Jurkat, Clone E6-1 (cell line): Measurements from ENCODE around the gene EXOC3.

Experiments
- DNase-seq: peaks from one replicate; pipeline ENCODE4 v3.0.0-alpha.2; 2011; ENCODE audit warnings: low read depth, low spot score
- H3K4me3 ChIP-seq: 2 replicates; pipeline ENCODE4 v1.5.1; 2011; ENCODE audit warnings: mild to moderate bottlenecking, low read length, control low read depth, moderate library complexity

Gene EXOC3

DNA sequence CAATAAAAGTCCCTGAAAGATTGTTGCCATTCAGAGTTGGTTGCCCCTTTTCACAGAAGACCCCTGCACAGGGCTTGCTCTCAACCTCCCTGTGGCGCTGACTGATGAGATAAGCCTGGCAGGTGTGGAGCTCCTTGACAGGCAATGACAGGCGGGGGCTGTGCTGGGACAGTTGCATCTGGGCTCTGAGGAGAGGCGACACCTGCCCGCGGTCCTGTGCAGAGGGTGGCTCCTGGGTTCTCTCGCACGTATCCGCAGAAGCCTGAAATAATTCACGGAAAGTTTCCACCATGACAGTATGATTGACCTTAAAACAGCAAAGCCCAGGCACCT lies 19.8 kb upstream of the EXOC3 start:
- H3K4me3 ChIP-seq, result no peak overlapping the region
- DNase-seq, result no peak

DNA sequence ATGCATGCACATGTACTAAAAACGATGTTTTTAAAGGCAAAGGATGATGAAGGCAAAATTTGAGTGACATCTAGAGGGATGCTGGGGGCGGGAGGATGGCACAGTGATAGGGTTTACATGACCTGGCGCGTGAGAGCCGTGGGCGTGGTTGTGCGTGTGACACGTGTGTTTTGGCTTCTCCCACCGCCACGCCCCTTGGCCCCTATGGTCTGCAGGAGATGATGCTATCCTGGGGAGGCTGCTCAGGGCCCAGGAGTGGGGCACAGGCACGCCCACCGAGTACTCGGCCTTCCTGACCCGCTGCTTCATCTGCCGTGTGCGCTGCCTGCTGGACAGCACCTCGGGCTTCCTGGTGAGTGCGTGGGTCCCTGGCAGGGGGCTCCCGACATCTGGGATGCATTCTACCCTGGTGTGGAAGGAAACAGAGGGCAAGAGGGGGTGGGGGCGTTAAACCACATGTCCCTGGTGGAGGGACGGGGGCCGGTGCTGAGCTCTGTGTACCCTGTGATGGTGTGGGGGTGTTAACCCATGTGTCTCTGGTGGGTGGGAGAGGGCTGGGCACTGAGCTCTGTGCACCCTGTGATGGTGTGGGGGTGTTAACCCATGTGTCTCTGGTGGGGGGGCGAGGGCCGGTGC lies 19.2 kb upstream of the EXOC3 start:
- DNase-seq, result no peak
- H3K4me3 ChIP-seq, result no peak overlapping the region

DNA sequence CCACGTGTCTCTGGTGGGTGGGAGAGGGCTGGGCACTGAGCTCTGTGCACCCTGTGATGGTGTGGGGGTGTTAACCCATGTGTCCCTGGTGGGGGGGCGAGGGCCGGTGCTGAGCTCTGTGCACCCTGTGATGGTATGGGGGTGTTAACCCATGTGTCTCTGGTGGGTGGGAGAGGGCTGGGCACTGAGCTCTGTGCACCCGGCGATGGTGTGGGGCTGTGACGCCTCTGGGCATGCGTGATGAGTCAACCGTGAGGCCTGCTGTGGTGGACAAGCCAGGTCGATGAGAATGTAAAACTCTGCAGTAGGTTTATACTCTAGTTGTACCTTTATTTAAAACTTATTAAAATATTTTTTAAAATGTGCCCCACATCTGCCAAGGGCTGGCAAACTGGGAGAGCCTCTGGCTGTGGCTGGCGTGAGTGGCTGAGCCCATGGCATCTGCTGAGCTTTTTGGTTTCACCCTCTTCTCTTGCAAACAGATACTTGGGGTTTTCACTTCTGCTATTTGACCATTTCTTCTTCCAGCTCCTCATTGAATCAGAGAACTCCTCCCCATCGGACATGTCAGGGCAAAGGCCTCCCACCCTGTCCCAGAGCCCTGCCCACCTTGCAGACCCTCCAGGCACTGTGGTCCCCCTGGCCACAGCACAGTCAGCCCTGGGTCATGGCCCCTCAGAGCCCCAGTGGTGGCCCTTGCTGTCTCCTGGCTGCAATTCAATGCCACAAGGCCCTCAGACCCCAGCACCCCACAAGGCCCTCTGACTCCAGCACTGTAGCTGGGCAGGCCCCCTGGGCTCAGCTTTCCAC lies 18.5 kb upstream of the EXOC3 start:
- H3K4me3 ChIP-seq, result no peak overlapping the region
- no peak for DNase-seq

DNA sequence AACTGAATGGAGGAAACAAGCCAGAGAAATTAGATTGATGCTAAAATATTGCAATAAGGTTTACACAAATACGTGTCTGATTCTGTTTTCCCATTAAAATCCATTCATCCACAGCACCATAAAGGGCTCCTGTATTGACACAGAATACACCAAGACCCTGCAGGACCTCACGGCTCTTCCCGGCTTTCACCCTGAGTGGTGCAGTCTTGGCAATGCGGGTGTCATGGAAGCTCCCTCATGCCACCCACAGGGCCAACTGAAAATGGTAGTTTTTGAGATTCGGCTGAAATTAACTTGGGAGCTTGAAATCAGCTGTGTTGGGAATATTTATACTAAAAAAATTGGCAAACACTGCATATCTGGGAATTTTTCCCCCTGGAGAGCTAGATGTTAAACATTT lies 17.3 kb upstream of the EXOC3 start:
- no peak for DNase-seq
- no peak overlapping the region for H3K4me3 ChIP-seq

DNA sequence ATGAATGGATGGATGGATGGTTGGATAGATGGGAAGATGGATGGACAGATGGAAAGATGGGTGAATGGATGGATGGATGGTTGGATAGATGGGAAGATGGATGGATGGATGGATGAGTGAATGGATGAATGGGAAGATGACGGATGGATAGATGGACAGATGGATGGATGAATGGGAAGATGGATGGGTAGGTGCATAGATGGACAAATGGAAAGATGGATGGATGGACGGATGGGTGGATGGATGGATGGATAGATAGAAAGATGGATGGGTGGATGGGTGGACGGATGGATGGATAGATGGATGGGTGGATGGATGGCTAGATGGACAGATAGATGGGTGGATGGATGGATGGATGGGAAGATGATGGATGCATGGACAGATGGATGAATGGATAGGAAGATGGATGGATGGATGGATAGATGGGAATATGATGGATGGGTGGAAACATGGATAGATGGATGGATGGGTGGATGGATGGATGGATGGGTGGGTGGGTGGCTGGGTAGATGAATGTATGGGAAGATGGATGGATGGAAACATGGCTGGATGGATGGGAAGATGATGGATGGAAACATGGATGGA lies 16.5 kb upstream of the EXOC3 start:
- no peak overlapping the region for H3K4me3 ChIP-seq

DNA sequence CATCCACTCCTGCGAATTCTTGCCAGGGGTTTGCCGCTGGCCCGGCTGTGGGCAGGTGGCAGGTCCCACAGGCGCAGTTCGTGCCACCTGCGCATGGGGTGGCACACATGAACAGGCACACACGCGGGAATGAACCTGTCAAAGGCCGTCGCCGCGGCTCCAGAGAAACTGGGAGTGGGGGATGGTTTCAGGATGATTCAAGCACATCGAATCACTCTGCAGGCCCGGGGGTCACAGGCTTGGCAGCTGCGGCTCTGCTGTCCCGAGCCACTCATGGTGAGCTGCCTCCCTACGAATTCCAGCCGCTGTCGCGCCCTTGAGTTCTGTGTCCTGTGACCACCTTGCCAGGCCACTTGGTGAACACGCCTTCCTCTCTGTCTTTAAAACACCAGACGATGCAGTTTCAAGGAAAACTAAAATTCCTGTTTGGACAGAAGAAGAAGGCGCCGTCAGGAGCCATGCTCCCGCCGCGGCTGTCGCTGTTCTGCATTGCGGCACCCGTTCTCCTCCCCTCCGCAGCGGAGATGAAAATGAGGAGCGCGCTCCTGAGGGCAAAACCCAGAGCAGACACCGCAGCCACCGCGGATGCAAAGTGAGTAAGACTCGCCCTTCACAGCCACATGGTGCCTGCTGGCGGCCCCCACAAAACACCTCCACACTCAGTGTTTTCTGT lies 15.4 kb upstream of the EXOC3 start:
- H3K4me3 ChIP-seq, result no peak overlapping the region
- DNase-seq, result no peak

More for the DNA sequence above, 16.5 kb upstream of the EXOC3 start:
- no peak for DNase-seq

DNA sequence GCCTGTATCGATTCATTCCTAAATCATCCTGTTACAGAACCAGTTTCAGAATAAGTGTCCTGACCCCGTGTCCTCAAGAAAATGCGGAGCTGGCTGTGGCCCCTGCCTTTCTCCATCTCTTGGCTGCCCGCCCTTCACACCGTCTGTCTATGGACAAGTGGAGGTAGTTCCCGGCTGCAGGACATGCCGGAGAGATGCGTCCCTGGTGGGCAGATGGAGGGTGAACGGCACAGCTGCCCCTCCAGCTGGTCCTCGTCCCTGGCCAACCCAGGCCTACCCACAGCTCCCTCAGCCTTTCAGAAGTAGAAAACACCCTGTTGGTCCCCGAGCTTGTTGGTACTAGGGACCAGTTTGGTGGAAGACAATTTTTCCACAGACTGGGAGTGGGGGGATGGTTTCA lies 14.8 kb upstream of the EXOC3 start:
- H3K4me3 ChIP-seq, result no peak overlapping the region
- no peak for DNase-seq

DNA sequence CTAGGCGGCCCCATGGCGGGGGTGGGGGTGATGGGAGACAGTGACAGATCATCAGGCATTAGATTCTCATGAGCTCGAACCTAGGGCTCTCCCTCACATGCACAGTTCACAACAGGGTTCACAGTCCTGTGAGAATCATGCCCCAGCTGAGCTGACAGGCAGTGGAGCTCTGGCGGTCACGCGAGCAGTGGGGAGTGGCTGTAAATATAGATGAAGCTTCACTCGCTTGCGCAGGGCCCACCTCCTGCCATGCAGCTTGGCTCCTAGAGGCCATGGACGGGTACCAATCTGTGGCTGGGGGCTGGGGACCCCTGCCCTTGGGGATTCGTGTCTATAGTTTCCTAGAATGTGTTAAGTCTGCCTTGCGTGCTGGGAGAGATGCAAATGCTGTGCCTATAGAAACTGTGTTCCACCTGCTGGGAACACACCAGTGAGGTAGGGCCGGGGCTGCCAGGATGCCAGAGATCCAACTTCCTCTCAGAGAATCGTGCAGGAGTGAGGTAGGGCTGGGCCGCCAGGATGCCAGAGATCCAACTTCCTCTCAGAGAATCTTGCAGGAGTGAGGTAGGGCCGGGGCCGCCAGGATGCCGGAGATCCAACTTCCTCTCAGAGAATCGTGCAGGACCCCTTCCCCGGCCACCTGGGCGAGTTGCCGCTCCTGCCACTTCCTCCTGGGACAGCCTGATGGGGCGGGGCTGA lies 14.1 kb upstream of the EXOC3 start:
- DNase-seq, result no peak
- no peak overlapping the region for H3K4me3 ChIP-seq

DNA sequence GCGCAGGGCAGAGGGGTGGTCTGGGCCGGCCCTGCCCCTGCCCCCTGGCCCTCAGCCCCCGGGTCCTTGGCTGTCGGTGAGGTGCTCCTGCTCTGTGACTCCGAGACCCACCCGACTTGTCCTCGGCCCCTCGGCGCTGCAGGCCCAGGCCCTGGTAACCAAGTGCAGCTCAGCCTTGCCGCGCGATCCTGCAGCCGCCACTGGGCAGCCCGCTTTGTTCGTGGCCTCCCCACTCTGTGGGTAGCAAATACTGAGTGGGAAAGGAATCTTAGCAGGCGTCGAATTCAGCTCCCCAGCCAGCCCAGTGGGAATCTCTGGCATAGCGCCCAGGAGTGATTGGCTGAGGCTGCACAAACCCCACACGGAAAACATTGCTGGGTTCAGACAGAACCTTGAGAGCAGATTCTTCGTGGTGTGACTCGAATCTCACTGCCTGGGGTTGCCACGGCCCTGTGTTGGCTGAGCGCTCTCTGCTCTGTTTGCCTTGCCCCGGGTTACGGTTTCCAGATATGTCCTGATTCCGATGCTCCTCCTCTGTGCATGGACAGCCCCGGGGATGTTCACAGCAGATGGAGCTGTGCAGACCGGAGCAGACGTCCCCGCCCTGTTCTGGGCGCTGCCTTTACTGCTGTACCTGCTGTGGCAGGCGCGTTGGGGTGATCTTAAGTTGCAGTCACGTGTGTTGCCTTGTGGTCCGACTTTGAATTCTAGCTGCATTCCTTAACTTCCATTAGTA lies 13.4 kb upstream of the EXOC3 start:
- H3K4me3 ChIP-seq, result no peak overlapping the region
- DNase-seq, result no peak

DNA sequence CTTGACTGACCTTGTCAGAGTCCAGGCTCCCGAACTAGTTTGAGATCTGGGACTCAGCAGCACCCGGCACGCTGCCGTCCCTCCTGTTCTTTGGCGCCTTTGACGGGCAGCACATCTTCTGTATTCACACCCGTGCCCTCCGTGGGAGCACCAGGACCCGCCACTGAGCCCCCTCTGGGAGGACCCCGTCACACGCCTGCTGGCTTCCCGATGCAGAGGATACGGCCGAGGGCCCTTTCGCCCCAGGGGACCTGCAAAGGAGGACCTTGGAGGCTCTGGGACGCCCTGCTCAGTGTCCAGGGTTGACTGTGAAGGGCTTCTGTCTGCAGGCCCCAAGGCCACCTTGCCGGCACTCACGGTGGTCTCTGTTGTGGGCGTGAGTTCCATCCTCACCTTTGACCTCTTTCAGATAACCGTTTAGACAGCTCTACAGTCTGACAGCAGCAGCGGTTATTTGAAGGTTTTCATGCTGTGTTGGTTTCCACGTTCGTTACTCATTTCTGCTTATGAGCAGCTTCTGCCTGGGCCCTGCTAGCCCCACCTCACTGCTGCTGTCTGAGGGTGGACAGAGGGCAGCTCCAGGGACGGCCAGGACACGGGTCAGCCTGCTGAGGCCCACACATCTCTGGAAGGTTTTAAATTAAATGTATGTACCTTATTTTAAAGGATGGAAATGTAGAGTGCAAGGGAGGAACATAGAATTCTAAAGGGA lies 12.6 kb upstream of the EXOC3 start:
- H3K4me3 ChIP-seq, result no peak overlapping the region
- DNase-seq, result no peak

DNA sequence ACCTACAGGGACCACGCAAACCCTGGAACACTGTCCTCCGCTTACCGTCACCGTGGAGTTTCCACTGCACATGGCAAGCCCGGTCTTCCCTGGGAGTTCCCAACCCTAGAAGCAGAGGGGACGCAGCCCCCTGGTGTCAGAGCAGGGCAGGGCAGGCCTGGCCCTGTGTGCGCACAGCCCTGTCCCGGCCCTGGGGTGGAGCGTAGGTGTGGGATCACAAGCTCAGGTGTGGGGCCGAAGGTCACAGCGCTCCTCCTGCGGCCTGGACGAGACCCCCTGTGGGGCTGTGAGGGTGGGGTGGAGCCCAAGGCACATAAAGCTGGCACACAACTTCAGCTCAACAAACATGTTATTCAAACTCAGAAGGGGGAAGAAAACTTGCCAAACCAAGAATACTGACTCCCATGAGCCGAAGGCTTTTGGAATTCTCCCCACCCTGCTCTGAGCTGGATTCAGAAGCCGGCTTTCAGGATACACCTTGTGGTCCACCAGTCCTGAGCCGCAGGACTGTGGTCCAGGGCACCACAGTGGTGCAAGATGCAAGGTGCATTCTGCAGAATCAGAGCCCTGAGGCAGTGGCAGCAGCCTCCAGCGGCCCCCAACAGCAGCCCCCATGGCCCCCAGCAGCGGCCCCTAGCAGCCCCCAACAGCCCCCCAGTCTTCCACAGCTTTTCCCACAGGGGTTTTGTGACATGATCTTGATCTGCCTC lies 11.8 kb upstream of the EXOC3 start:
- no peak for DNase-seq
- H3K4me3 ChIP-seq, result no peak overlapping the region

DNA sequence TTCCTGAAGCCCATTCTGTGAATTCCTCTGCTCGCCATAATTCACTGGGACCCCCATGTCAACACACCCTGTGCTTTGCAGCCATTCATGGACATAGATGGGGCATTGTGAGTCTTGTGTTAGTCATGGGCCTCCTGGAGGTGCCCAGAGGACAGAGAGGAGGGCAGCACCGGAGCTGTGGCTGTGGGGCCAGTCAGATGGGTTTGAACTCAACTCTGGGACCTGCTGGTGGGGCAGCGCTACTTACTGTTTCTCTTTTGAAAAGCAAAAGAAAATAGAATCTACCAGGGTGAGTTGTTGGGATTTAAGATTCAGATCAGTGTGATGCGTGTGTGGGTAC lies 11.3 kb upstream of the EXOC3 start:
- DNase-seq, result no peak

DNA sequence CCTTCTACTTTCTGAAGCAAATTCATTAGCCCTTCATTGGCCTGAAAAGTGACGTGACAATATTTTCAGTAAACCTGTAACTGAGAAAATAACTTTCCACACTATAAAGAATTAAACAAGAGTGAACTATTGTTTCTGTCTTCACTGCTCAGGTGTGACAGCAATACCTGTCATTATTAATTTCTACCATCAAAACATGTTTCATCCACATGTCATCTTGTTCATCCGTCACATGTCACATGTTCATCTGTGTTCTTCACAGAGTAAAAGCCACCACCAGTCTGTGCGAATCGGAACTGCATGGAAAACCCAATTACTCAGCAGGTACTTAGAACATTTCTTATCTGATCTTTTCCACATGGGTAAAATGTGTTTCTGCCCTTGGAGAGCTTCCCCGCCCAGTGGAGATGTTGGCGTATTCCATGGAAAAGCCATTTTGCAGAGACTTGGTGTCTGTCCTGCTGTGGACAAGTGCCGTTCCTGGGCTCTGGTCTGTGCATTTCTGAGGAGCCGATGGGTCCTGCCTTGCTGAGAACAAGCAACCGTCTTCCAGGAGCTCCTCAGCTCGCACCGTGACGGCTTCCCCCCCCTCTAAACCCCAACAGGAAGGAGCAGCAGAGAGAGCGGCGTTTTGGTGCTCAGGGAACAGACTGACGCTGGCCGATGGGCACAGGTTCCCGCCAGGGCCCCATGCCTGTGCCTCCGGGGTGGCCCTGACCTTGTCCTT lies 10.6 kb upstream of the EXOC3 start:
- H3K4me3 ChIP-seq, result no peak overlapping the region
- DNase-seq, result no peak

More for the DNA sequence above, 11.3 kb upstream of the EXOC3 start:
- no peak overlapping the region for H3K4me3 ChIP-seq

DNA sequence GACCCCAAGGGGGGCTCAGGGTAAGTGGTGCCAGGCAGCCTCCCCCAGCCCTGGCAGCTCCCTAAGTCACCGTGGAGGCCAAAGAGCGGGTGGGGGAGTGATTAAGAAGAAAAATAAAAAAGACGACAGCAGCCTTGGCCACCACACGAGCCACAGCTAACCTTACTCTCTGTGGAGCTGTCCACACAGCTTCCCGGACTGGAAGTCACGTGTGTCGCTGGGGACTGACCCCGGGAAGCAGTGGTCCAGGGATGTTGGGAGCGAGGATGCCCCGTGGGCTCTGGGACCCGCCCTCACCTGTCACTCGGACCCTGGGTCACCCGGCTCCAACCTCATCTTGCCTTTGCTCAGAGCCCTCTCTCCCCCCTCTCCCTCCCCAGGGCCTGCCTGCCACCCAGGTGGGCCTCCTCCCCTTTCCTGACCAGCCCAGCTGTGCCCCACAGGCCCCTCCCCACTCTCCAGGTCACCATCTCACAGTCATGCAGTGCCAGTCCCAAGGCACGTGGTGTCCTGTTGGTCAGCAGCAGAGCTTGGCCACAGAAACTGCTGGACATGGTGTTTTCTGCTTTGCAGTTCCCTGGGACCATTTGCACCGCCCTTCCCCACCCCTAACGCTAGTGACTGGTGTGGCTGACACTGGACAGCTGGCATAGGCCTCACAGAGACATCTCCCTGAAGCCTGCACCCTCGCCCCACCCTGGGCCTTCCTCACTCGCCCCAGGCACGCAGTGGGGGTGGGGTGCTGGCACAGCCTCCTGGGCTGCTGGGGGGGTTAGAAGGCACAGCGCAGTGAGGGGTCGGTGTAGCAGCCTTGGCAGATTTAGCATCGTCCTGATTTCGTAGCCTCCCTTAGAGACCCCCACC lies 9.8 kb upstream of the EXOC3 start:
- no peak for DNase-seq

DNA sequence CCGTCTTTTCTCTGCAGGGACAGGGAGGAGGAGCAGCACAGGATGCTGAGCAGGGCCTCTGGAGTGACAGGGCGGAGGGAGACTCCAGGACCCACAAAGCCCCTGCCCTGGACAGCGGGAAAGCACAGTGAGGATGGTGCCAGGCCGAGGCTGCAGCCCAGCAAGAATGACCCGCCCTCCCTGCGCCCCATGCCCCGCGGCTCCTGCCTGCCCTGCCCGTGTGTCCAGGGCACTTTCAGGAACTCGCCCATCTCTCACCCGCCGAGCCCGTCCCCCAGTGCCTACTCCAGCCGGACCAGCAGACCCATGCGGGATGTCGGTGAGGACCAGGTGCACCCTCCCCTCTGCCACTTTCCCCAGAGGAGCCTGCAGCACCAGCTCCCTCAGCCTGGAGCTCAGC lies 9.1 kb upstream of the EXOC3 start:
- no peak for DNase-seq
- H3K4me3 ChIP-seq, result no peak overlapping the region

More for the DNA sequence above, 9.8 kb upstream of the EXOC3 start:
- no peak overlapping the region for H3K4me3 ChIP-seq

DNA sequence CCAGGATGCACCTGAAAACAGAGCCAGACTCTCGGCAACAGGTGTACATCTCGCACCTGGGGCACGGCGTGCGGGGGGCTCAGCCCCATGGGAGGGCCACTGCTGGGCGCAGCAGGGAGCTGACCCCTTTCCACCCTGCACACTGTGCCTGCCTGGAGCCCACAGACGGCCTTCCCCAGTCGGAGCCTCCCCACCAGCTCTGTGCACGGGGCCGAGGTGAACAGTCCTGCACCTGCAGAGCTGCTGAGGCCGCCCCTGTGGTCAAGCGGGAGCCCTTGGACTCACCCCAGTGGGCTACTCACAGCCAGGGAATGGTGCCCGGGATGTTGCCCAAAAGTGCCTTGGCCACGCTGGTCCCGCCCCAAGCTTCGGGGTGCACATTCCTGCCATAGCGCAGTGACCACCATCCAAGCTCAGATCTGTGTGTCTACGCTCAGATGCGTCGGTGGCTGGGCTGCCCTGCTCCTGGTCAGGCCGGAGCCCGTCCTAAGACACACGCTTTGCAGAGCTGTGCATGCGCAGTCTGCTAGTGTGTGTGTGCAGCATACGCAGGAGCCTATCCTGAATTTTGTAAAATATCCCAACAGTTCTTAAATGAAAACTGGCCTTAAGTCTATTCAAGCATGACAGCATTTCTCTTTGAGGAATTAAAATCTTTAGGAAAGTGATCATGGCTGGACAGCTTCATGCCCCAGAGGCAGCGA lies 8.4 kb upstream of the EXOC3 start:
- DNase-seq, result no peak

More for the DNA sequence above, 8.4 kb upstream of the EXOC3 start:
- no peak overlapping the region for H3K4me3 ChIP-seq
